GM23248 (cell line): ENCODE data around the gene PDE6B. TPM values are rescaled to one million over a fixed set of nuclear protein-coding genes. Genes with fewer than 3 reads are reported as not detected.

Experiments used
- DNase-seq: peaks from one replicate; pipeline ENCODE4 v3.0.0-alpha.2; 2015
- H2AFZ ChIP-seq: fragments of 200-600 bp; sonication (generic); 2 replicates; pipeline ENCODE4 v1.6.1; 2016; ENCODE audit warnings: antibody characterized with exemption
- H3F3A ChIP-seq: fragments of 200-600 bp; sonication (generic); 2 replicates; pipeline ENCODE4 v1.6.1; 2016; ENCODE audit warnings: mild to moderate bottlenecking, antibody characterized with exemption, mixed run types; ENCODE audit not compliant: insufficient read depth
- H3K27ac ChIP-seq: fragments of 200-600 bp; sonication (generic); 2 replicates; pipeline ENCODE4 v1.5.1; 2016; ENCODE audit warnings: mild to moderate bottlenecking
- H3K27me3 ChIP-seq: fragments of 200-600 bp; sonication (generic); replicated peaks from 2 replicates; pipeline ENCODE4 v1.6.1; 2016; ENCODE audit warnings: mild to moderate bottlenecking; ENCODE audit not compliant: insufficient read depth
- H3K36me3 ChIP-seq: fragments of 200-600 bp; sonication (generic); 2 replicates; pipeline ENCODE4 v1.6.1; 2016; ENCODE audit warnings: low read depth, mild to moderate bottlenecking
- H3K4me1 ChIP-seq: fragments of 200-600 bp; sonication (generic); 2 replicates; pipeline ENCODE4 v1.6.1; 2016; ENCODE audit warnings: mild to moderate bottlenecking; ENCODE audit not compliant: insufficient read depth
- H3K4me2 ChIP-seq: fragments of 200-600 bp; sonication (generic); one replicate; pipeline ENCODE4 v1.6.1; 2016; ENCODE audit warnings: mild to moderate bottlenecking; ENCODE audit not compliant: unreplicated experiment
- H3K4me3 ChIP-seq: fragments of 200-600 bp; sonication (generic); 2 replicates; pipeline ENCODE4 v1.5.1; 2016; ENCODE audit warnings: mild to moderate bottlenecking
- H3K79me2 ChIP-seq: fragments of 200-600 bp; sonication (generic); 2 replicates; pipeline ENCODE4 v1.6.1; 2016; ENCODE audit warnings: mild to moderate bottlenecking; ENCODE audit not compliant: insufficient read depth
- H3K9ac ChIP-seq: fragments of 200-600 bp; sonication (generic); 2 replicates; pipeline ENCODE4 v1.6.1; 2016; ENCODE audit warnings: mild to moderate bottlenecking
- H3K9me2 ChIP-seq: fragments of 200-600 bp; sonication (generic); 2 replicates; pipeline ENCODE4 v1.6.1; 2016; ENCODE audit warnings: mixed run types, mild to moderate bottlenecking, moderate library complexity; ENCODE audit not compliant: insufficient read depth
- H3K9me3 ChIP-seq: fragments of 200-600 bp; sonication (generic); one replicate; pipeline ENCODE4 v1.6.1; 2017; ENCODE audit warnings: low read depth
- H4K20me1 ChIP-seq: fragments of 200-600 bp; sonication (generic); 2 replicates; pipeline ENCODE4 v1.6.0; 2016; ENCODE audit not compliant: insufficient read depth
- EZH2 ChIP-seq: fragments of 200-600 bp; sonication (generic); IDR thresholded peaks from 2 replicates; pipeline ENCODE4 v1.6.1; 2018; ENCODE audit warnings: antibody characterized with exemption, mild to moderate bottlenecking; ENCODE audit not compliant: insufficient read depth, poor library complexity, severe bottlenecking
- EZH2phosphoT487 ChIP-seq: fragments of 200-600 bp; sonication (generic); IDR thresholded peaks from 2 replicates; pipeline ENCODE4 v1.6.1; 2018; ENCODE audit warnings: antibody characterized with exemption, moderate library complexity, mild to moderate bottlenecking, low read depth; ENCODE audit not compliant: insufficient read depth
- WGBS, 2 experiments: methylation state at CpG; one replicate each; pipeline ENCODE4 v1.1.6; 2015 to 2017; ENCODE audit warnings: low lambda C conversion rate in 2 of 2, low coverage in 1 of 2; ENCODE audit errors: missing lambda C conversion rate in 2 of 2; 5-methylcytosine and 5-hydroxymethylcytosine counted together
- in situ Hi-C: fragments of 300-500 bp; cut with MboI; formaldehyde crosslinking; loops from 2 replicates; pipeline ENCODE4 v1.15.0; 2020
- polyA plus RNA-seq: library from polyadenylated mRNA; unstranded; fragments of >200 nt; fragmentation: Nextera tagmentation; extraction: Ambion mirVana; gene quantifications from 2 replicates; pipeline ENCODE4 v1.2.1, GENCODE V29; 2016
- total RNA-seq: library from RNA; depleted of rRNA; stranded (reverse); fragments of >200 nt; shearing (Covaris generic); gene quantifications from 2 replicates; pipeline ENCODE4 v1.2.3, GENCODE V29; 2014

Gene PDE6B
- total and polyA plus RNA-seq, 2 experiments from 2014 or later: 0.11 TPM; not detected in 1

DNA sequence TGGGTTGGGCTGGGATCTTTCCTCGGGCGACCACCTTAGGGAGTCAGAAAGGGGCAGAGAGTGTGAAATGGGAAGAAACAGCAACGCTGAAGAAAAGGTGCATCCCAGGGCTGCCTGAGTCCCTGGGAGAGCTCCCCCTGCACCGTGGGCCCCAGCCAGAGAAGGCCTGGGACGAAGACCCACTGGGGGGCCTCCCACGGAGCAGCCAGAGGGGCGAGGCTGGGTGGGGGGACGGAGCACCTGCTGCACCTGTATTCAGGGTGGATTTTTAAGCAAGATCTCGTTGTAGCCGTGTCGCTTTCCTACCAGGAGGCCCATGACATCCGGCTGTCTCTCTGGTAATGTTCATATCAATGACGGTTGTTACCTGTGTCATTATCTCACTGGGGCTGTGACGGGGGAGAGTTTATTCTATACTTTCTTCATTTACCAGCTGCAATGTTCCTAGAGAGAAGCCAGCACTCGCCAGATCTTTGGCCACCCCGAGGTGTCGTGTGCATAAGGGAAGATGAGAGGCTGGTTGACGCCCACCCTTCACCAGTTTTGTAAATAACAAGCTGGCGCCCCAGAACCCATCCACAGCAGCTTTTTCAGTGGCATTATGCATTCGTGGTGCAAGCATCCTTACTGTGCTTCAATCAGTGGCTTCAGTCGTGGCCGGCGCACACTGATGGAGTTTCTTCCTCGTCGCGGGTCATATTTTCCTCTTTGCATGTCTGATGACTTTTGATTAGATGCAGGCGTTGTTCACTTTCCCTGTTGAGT, 74.6 kb downstream of the PDE6B start:
- WGBS, 2 experiments: 64 to 69% methylated on average over 26 to 27 of the region's 27 CpGs
- no peak overlapping the region for H3K4me2 ChIP-seq
- H3K36me3 ChIP-seq: no peaks in the 10 kb centered on the region
- H3K9me2 ChIP-seq: no peaks in the 10 kb centered on the region
- H3F3A ChIP-seq: no peaks in the 10 kb centered on the region
- in situ Hi-C loops: no loop called here
- no peaks in the 10 kb centered on the region for H3K4me1 ChIP-seq
- H3K9me3 ChIP-seq: no peaks in the 10 kb centered on the region
- H3K9ac ChIP-seq: no peak overlapping the region
- no peaks in the 10 kb centered on the region for H3K27me3 ChIP-seq
- H3K27ac ChIP-seq: 0 out of 2 replicates have a peak overlapping the region, but pooled peaks have one; percentile 18
- H4K20me1 ChIP-seq: no peaks in the 10 kb centered on the region
- H3K4me3 ChIP-seq: no peak overlapping the region
- DNase-seq: no peak
- H2AFZ ChIP-seq: peak overlapping the region; percentile 26; the same call in 1 of the 2 replicates
- TF ChIP-seq EZH2 (no peak), EZH2phosphoT487 (no peak)
- no peaks in the 10 kb centered on the region for H3K79me2 ChIP-seq

GRCh38 chr4:700587-701264, 75.4 kb downstream of the PDE6B start:
- H3K9me3 ChIP-seq: no peaks in the 10 kb centered on the region
- no peak overlapping the region for H3K27ac ChIP-seq
- H2AFZ ChIP-seq: no peak overlapping the region
- 68 to 71% methylated on average over 16 of the region's 16 CpGs for WGBS, 2 experiments
- no peaks in the 10 kb centered on the region for H4K20me1 ChIP-seq
- H3K4me1 ChIP-seq: no peaks in the 10 kb centered on the region
- no peak overlapping the region for H3K4me3 ChIP-seq
- H3K4me2 ChIP-seq: no peak overlapping the region
- H3K36me3 ChIP-seq: no peaks in the 10 kb centered on the region
- peaks cover 1% of the 10 kb centered on the region for H3K79me2 ChIP-seq
- H3F3A ChIP-seq: no peaks in the 10 kb centered on the region
- no peaks in the 10 kb centered on the region for H3K9me2 ChIP-seq
- no peak for DNase-seq
- H3K9ac ChIP-seq: no peak overlapping the region
- TF ChIP-seq EZH2: no peak
- no peak for TF ChIP-seq EZH2phosphoT487
- H3K27me3 ChIP-seq: no peaks in the 10 kb centered on the region
- in situ Hi-C loops: no loop called here

DNA sequence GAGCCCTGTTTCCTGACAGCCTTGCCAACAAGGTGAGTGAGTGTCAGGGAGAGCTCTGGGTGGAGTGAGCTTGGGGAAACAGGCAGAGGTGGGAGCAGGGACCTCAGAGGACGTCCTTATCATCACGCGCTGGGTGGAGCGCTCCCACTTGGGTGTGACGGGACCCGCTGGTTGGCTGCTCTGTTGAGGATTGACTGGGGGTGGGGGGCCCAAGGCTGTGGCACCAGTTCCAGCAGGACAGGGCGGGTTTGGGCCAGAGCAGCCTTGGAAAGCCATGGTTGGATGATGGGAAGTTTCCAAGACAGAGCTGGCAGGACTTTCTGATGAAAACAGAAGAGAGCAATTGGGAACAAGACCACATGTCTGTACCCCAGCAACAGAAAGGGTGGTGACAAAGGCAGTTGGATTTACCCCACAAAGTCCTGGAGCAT, 77.3 kb downstream of the PDE6B start:
- peaks cover 20% of the 10 kb centered on the region for H3K79me2 ChIP-seq
- WGBS, 2 experiments: 87 to 93% methylated on average over 7 of the region's 7 CpGs
- H3K4me3 ChIP-seq: no peak overlapping the region

DNA sequence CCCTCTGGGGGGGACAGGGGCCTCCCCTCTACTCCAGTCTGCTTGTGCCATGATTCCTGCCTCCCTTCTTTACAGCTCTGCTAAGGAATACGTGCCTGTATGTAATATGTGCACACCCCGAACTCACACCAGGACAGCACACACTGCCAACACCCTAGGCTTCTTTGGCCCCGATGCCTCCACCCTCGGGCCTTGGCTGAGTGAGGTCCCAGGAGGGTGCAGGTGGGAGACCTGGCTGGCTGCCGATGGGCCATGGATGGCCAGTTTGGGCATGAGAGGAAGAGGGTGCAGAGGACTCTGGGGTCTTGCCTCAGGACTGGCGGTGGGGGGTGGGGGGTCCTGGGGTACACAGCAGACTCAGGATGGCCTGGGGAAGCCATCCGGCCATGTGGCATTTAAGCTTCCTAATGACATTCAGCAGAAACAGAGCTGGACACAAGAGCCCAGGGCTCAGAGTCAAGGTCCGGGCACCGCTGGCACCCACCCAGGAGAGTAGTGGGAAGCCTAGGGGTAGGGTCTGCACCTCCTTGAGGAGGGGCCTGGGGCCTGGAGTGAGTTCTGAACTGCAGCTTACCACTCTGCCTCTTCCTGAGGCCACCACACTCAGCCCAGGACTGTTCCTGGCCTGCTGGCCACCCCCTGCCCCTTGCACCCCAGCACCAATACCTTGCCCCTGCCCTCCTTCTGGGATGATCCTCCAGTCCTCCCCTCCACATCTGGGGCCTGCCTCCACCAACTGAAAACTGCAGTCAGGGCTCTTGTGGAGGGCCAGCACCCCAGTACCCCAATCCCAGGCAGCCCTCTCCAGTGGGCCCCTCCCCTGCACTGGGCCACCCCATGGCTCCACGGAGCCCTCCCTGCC, 78.2 kb downstream of the PDE6B start:
- Histone ChIP-seq H3K4me1 (peaks cover 6% of the 10 kb centered on the region; the same call in 1 of the 2 replicates), H2AFZ (no peak overlapping the region), H3K36me3 (no peaks in the 10 kb centered on the region), H3K4me3 (no peak overlapping the region), H4K20me1 (no peaks in the 10 kb centered on the region), H3K9me3 (no peaks in the 10 kb centered on the region), H3F3A (no peaks in the 10 kb centered on the region), H3K79me2 (peaks cover 30% of the 10 kb centered on the region), H3K9ac (no peak overlapping the region), H3K4me2 (no peak overlapping the region), H3K27ac (no peak overlapping the region), H3K9me2 (no peaks in the 10 kb centered on the region), H3K27me3 (no peaks in the 10 kb centered on the region)
- TF ChIP-seq EZH2: no peak
- TF ChIP-seq EZH2phosphoT487: no peak
- in situ Hi-C loops: no loop called here
- 84 to 90% methylated on average over 8 to 10 of the region's 10 CpGs for WGBS, 2 experiments
- no peak for DNase-seq

More for the DNA sequence above, 77.3 kb downstream of the PDE6B start:
- H3K4me2 ChIP-seq: no peak overlapping the region
- DNase-seq: no peak
- no peak overlapping the region for H2AFZ ChIP-seq
- TF ChIP-seq EZH2 (no peak), EZH2phosphoT487 (no peak)
- H3K9me2 ChIP-seq: no peaks in the 10 kb centered on the region
- H3F3A ChIP-seq: no peaks in the 10 kb centered on the region
- H4K20me1 ChIP-seq: no peaks in the 10 kb centered on the region
- no peak overlapping the region for H3K27ac ChIP-seq
- no peaks in the 10 kb centered on the region for H3K36me3 ChIP-seq
- H3K9me3 ChIP-seq: no peaks in the 10 kb centered on the region
- H3K27me3 ChIP-seq: no peaks in the 10 kb centered on the region
- in situ Hi-C loops: no loop called here
- no peak overlapping the region for H3K9ac ChIP-seq
- no peaks in the 10 kb centered on the region for H3K4me1 ChIP-seq
